MCF 10A (cell line): ENCODE results near the gene HABP4. TPM values are rescaled to one million over a fixed set of nuclear protein-coding genes. Genes with fewer than 3 reads are reported as not detected.

Experiments
- BruUV-seq: library from RNA; stranded (reverse); fragments of 400-500 nt; replicated peaks from 2 replicates; lab custom pipeline; 2021; lab: Mats Ljungman, UMichigan
- CTCF ChIA-PET: fragments of 300-600 bp; sonication (Branson Sonifier 250); formaldehyde crosslinking; extraction: SDS; loops from one replicate; lab custom pipeline; 2021; ENCODE audit warnings: antibody characterized with exemption, inconsistent platforms; lab: Yijun Ruan, JAX
- POLR2A ChIA-PET: fragments of 300-600, 350-650 bp; sonication (Branson Sonifier 250); formaldehyde crosslinking; extraction: SDS; loops from one replicate; lab custom pipeline; 2020; ENCODE audit warnings: antibody characterized with exemption, inconsistent platforms; lab: Yijun Ruan, JAX
- DNase-seq: peaks from one replicate; pipeline ENCODE4 v3.0.0-alpha.2; 2018; ENCODE audit not compliant: unreplicated experiment
- H3K27ac Mint-ChIP-seq: one replicate; pipeline ENCODE4 v1.8.0; 2022; ENCODE audit warnings: mild to moderate bottlenecking, low read depth, mixed read lengths; ENCODE audit not compliant: unreplicated experiment
- H3K27me3 Mint-ChIP-seq: one replicate; pipeline ENCODE4 v1.8.0; 2022; ENCODE audit warnings: mixed read lengths; ENCODE audit not compliant: insufficient read depth, unreplicated experiment
- H3K36me3 Mint-ChIP-seq: one replicate; pipeline ENCODE4 v1.8.0; 2022; ENCODE audit warnings: mild to moderate bottlenecking, moderate library complexity, mixed read lengths; ENCODE audit not compliant: insufficient read depth, unreplicated experiment
- H3K4me1 Mint-ChIP-seq: one replicate; pipeline ENCODE4 v1.8.0; 2022; ENCODE audit warnings: mixed read lengths; ENCODE audit not compliant: insufficient read depth, unreplicated experiment
- H3K4me3 Mint-ChIP-seq: one replicate; pipeline ENCODE4 v1.8.0; 2022; ENCODE audit warnings: mild to moderate bottlenecking, moderate library complexity, mixed read lengths; ENCODE audit not compliant: unreplicated experiment
- H3K9me3 Mint-ChIP-seq: one replicate; pipeline ENCODE4 v1.8.0; 2022; ENCODE audit warnings: mixed read lengths; ENCODE audit not compliant: unreplicated experiment
- CTCF ChIP-seq: fragments of 200-600 bp; IDR thresholded peaks from one replicate; pipeline ENCODE4 v1.8.0; 2022; ENCODE audit warnings: antibody characterized with exemption, mild to moderate bottlenecking; ENCODE audit not compliant: unreplicated experiment
- intact Hi-C: fragments of 100-400 bp; cut with micrococcal nuclease; formaldehyde crosslinking; loops from 2 replicates; pipeline ENCODE4 v1.14.1; 2022
- total RNA-seq: library from RNA; stranded (reverse); gene quantifications from 2 replicates; pipeline ENCODE4 v1.2.3, GENCODE V29; 2022

HABP4 gene
- total RNA-seq, 1 experiment from 2014 or later: 4.3 TPM

- no peaks in the 10 kb centered on the region for H3K27me3 Mint-ChIP-seq
- intact Hi-C loops: no loop called here
- BruUV-seq: no TSS peak
- H3K9me3 Mint-ChIP-seq: no peaks in the 10 kb centered on the region
- H3K36me3 Mint-ChIP-seq: no peaks in the 10 kb centered on the region
- POLR2A ChIA-PET: interaction anchor here (2.9 to 3.0 kb wide), 2 partner anchors 9 to 24 kb away, joined by 21 to 23 read pairs; partner anchors contain the start of gene HABP4
- TF ChIP-seq CTCF: no peak
- DNase-seq: no peak
- H3K4me1 Mint-ChIP-seq: peaks cover 6% of the 10 kb centered on the region
- H3K4me3 Mint-ChIP-seq: no peak overlapping the region
- CTCF ChIA-PET: interaction anchor here (0.7 to 1.5 kb wide), 3 partner anchors 27 to 1199 kb away, joined by 3 to 6 read pairs (median 3); no protein-coding TSS in a partner anchor
- no peak overlapping the region for H3K27ac Mint-ChIP-seq
Observed at GRCh38 chr9:96425500-96426169, 24.3 kb upstream of the HABP4 start.

GRCh38 chr9:96429732-96430131 lies 20.2 kb upstream of the HABP4 start:
- H3K27me3 Mint-ChIP-seq: no peaks in the 10 kb centered on the region
- ChIA-PET CTCF (interaction anchor here (0.6 kb wide), 1 partner anchor 25 kb away, joined by 3 read pairs; no protein-coding TSS in a partner anchor), POLR2A (no interaction called here)
- no peaks in the 10 kb centered on the region for H3K36me3 Mint-ChIP-seq
- intact Hi-C loops: no loop called here
- H3K4me3 Mint-ChIP-seq: no peak overlapping the region
- no peak for TF ChIP-seq CTCF
- H3K27ac Mint-ChIP-seq: no peak overlapping the region
- DNase-seq: no peak
- no peaks in the 10 kb centered on the region for H3K9me3 Mint-ChIP-seq
- no peaks in the 10 kb centered on the region for H3K4me1 Mint-ChIP-seq
- BruUV-seq: no TSS peak

GRCh38 chr9:96430377-96430776 lies 19.6 kb upstream of the HABP4 start:
- Mint-ChIP-seq H3K27ac (no peak overlapping the region), H3K4me3 (no peak overlapping the region), H3K36me3 (no peaks in the 10 kb centered on the region), H3K4me1 (no peaks in the 10 kb centered on the region), H3K27me3 (no peaks in the 10 kb centered on the region), H3K9me3 (no peaks in the 10 kb centered on the region)
- ChIA-PET POLR2A (no interaction called here), CTCF (no interaction called here)
- no TSS peak for BruUV-seq
- no peak for TF ChIP-seq CTCF
- no peak for DNase-seq
- intact Hi-C loops: no loop called here

GRCh38 chr9:96435345-96435744 lies 14.6 kb upstream of the HABP4 start:
- no peak overlapping the region for H3K4me3 Mint-ChIP-seq
- H3K27ac Mint-ChIP-seq: no peak overlapping the region
- no peaks in the 10 kb centered on the region for H3K36me3 Mint-ChIP-seq
- H3K27me3 Mint-ChIP-seq: no peaks in the 10 kb centered on the region
- intact Hi-C loops: no loop called here
- POLR2A ChIA-PET: interaction anchor here (0.9 to 4.7 kb wide), 3 partner anchors 11 to 15 kb away, joined by 4 to 21 read pairs (median 8); partner anchors contain the start of gene HABP4
- TF ChIP-seq CTCF: no peak
- no peak for DNase-seq
- BruUV-seq: no TSS peak
- H3K4me1 Mint-ChIP-seq: no peaks in the 10 kb centered on the region
- no peaks in the 10 kb centered on the region for H3K9me3 Mint-ChIP-seq
- CTCF ChIA-PET: interaction anchor here (0.6 to 2.7 kb wide), 4 partner anchors 9 to 44 kb away, joined by 3 to 7 read pairs (median 4); partner anchors contain the start of gene HABP4
